ENCODE measurements around the gene ADSS1.

The ADSS1 gene

GRCh38 chr14:104687601-104688504 is 36.2 kb upstream of the ADSS1 start:
- no peak for DNase-seq

- peak; percentile 28 to 31 for DNase-seq
Observed at GRCh38 chr14:104688505-104689108, 35.4 kb upstream of the ADSS1 start.

GRCh38 chr14:104689109-104689880 is 34.7 kb upstream of the ADSS1 start, which contains the start of gene INF2:
INF2 (plus strand) TSS chr14:104689618; CDS start chr14:104701366, 11,748 bp downstream.
- DNase-seq: peak; percentile 51 to 61

- no peak for DNase-seq
Observed at GRCh38 chr14:104689881-104690711, 33.9 kb upstream of the ADSS1 start.

- DNase-seq: no peak
Observed at GRCh38 chr14:104690861-104691455, 33.1 kb upstream of the ADSS1 start.

- no peak for DNase-seq
Observed at GRCh38 chr14:104691546-104692260, 32.3 kb upstream of the ADSS1 start.

GRCh38 chr14:104692261-104692938 is 31.6 kb upstream of the ADSS1 start:
- no peak for DNase-seq

- no peak for DNase-seq
Observed at GRCh38 chr14:104692939-104693315, 31.1 kb upstream of the ADSS1 start.

GRCh38 chr14:104693482-104694431 is 30.3 kb upstream of the ADSS1 start:
- DNase-seq: no peak

- no peak for DNase-seq
Observed at GRCh38 chr14:104694475-104694950, 29.5 kb upstream of the ADSS1 start.

- peak; percentile 50 to 54 for DNase-seq
Observed at GRCh38 chr14:104694991-104695659, 28.9 kb upstream of the ADSS1 start.

- DNase-seq: no peak
Observed at GRCh38 chr14:104695660-104696000, 28.4 kb upstream of the ADSS1 start.

GRCh38 chr14:104696671-104697316 is 27.2 kb upstream of the ADSS1 start:
- no peak for DNase-seq

- no peak for DNase-seq
Observed at GRCh38 chr14:104697317-104697703, 26.7 kb upstream of the ADSS1 start.

- DNase-seq: no peak
Observed at GRCh38 chr14:104697892-104698583, 26.0 kb upstream of the ADSS1 start.

GRCh38 chr14:104698688-104699425 is 25.2 kb upstream of the ADSS1 start:
- DNase-seq: no peak

GRCh38 chr14:104699426-104699748 is 24.6 kb upstream of the ADSS1 start:
- DNase-seq: no peak

Data from CD4-positive, alpha-beta T cell treated with Interleukin-1 beta for 1 hour (primary cell).